A549 (cell line): ENCODE measurements around the gene TSHZ2. TPM values are rescaled to one million over a fixed set of nuclear protein-coding genes. Genes with fewer than 3 reads are reported as not detected.

ENCODE experiments used
- ATAC-seq, 2 experiments: fragments of 200-7000 bp in 1 of 2; fragments of >200 bp in 1 of 2; cut with Nextera tagmentation in 1 of 2; cut with Tn5 transposase in 1 of 2; 3 replicates each; pipeline versions ENCODE4 v1.8.0 to v1.9.1; 2018 to 2020; ENCODE audit warnings: mild to moderate bottlenecking in 1 of 2, moderate library complexity in 1 of 2
- CTCF ChIA-PET: fragments of 300-600 bp; sonication (Branson Sonifier 250); formaldehyde crosslinking; extraction: SDS; loops from one replicate; lab custom pipeline; 2021; ENCODE audit warnings: antibody characterized with exemption, inconsistent platforms; lab: Yijun Ruan, JAX
- POLR2A ChIA-PET: fragments of 350-600 bp; formaldehyde crosslinking; extraction: SDS; loops from one replicate; lab custom pipeline; 2021; ENCODE audit warnings: antibody characterized with exemption, inconsistent platforms; lab: Yijun Ruan, JAX
- DNase-seq, 2 experiments: peaks; one replicate each; pipeline versions ENCODE4 v3.0.0 to v3.0.0-alpha.2; 2011 to 2016; ENCODE audit warnings: low read depth in 1 of 2, low spot score in 1 of 2
- FAIRE-seq: peaks from 2 replicates; lab custom pipeline; 2011; peaks lifted over from hg19 to GRCh38; lab: Jason Lieb, UNC
- H3K27ac ChIP-seq, 2 experiments: fragments of >200 bp; sonication (Bioruptor Twin); formaldehyde crosslinking; 3 replicates each; pipeline ENCODE4 v1.5.1; 2016 to 2017
- H3K4me1 ChIP-seq: fragments of >200 bp; sonication (Bioruptor Twin); formaldehyde crosslinking; 3 replicates; pipeline ENCODE4 v1.6.1; 2016
- H3K4me2 ChIP-seq: fragments of >200 bp; sonication (Bioruptor Twin); formaldehyde crosslinking; 3 replicates; pipeline ENCODE4 v1.6.1; 2016
- H3K4me3 ChIP-seq: fragments of >200 bp; sonication (Bioruptor Twin); formaldehyde crosslinking; 3 replicates; pipeline ENCODE4 v1.5.1; 2016
- H3K9me3 ChIP-seq: fragments of >200 bp; sonication (Bioruptor Twin); formaldehyde crosslinking; 3 replicates; pipeline ENCODE4 v1.6.1; 2016
- CBX8 ChIP-seq: fragments of 200-600 bp; sonication (generic); IDR thresholded peaks from 2 replicates; pipeline ENCODE4 v1.6.1; 2016
- CHD2 ChIP-seq: fragments of 150-350 bp; IDR thresholded peaks from 2 replicates; pipeline ENCODE4 v1.6.1; 2014; ENCODE audit warnings: low read length; ENCODE audit not compliant: partially characterized antibody
- CHD4 ChIP-seq: fragments of 200-600 bp; sonication (generic); IDR thresholded peaks from 2 replicates; pipeline ENCODE4 v1.6.1; 2016; ENCODE audit warnings: antibody characterized with exemption, mild to moderate bottlenecking, borderline replicate concordance
- HMGXB4 ChIP-seq: fragments of 250-450 bp; sonication (Bioruptor Pico); IDR thresholded peaks from 2 replicates; pipeline ENCODE4 v1.5.0; 2021; ENCODE audit warnings: mild to moderate bottlenecking, moderate library complexity, borderline replicate concordance
- HOXB5 ChIP-seq: fragments of 250-450 bp; sonication (Bioruptor Pico); IDR thresholded peaks from 2 replicates; pipeline ENCODE4 v1.5.0; 2020; ENCODE audit warnings: mild to moderate bottlenecking, moderate library complexity
- MAZ ChIP-seq: fragments of 150-350 bp; IDR thresholded peaks from 2 replicates; pipeline ENCODE4 v1.6.1; 2014; ENCODE audit warnings: antibody characterized with exemption, low read depth, low read length, borderline replicate concordance
- MYC ChIP-seq: IDR thresholded peaks from 2 replicates; pipeline ENCODE4 v1.6.1; 2012; ENCODE audit warnings: mild to moderate bottlenecking, inconsistent platforms, low read length, improper control_type of control experiment, borderline replicate concordance
- RAD21 ChIP-seq, 2 experiments: fragments of >200 bp in 1 of 2; sonication (Bioruptor Twin) in 1 of 2; formaldehyde crosslinking in 1 of 2; IDR thresholded peaks in 1 of 2; conservative IDR thresholded peaks in 1 of 2; 2 replicates in 1 of 2; 3 replicates in 1 of 2; pipeline ENCODE4 v1.6.1; 2012 to 2018; ENCODE audit warnings: inconsistent platforms in 1 of 2
- RCOR1 ChIP-seq: fragments of 150-350 bp; IDR thresholded peaks from 2 replicates; pipeline ENCODE4 v1.6.1; 2014; ENCODE audit warnings: antibody characterized with exemption, low read length, low read depth
- RFX5 ChIP-seq: fragments of 450-650 bp; IDR thresholded peaks from 2 replicates; pipeline ENCODE4 v1.7.1; 2014; ENCODE audit warnings: antibody characterized with exemption, mild to moderate bottlenecking, moderate library complexity
- SREBF2 ChIP-seq: fragments of 450-650 bp; IDR thresholded peaks from 2 replicates; pipeline ENCODE4 v1.6.1; 2014; ENCODE audit warnings: mild to moderate bottlenecking, moderate library complexity
- TFCP2L1 ChIP-seq: fragments of 250-450 bp; sonication (Bioruptor Pico); IDR thresholded peaks from 2 replicates; pipeline ENCODE4 v1.5.0; 2021; ENCODE audit warnings: mild to moderate bottlenecking
- ZFP36 ChIP-seq: fragments of 450-650 bp; IDR thresholded peaks from 2 replicates; pipeline ENCODE4 v1.6.1; 2014; ENCODE audit warnings: borderline replicate concordance; ENCODE audit not compliant: partially characterized antibody
- ZSCAN20 ChIP-seq: fragments of 250-450 bp; sonication (Bioruptor Pico); IDR thresholded peaks from 2 replicates; pipeline ENCODE4 v1.8.0; 2022; ENCODE audit warnings: mild to moderate bottlenecking, moderate library complexity
- WGBS: methylation state at CpG from one replicate; pipeline ENCODE4 v1.1.6; 2017; ENCODE audit errors: missing lambda C conversion rate; 5-methylcytosine and 5-hydroxymethylcytosine counted together
- polyA plus RNA-seq, 4 experiments: library from polyadenylated mRNA; depleted of rRNA in 3 of 4; stranded (reverse); fragments of >200 nt; fragmentation: RNase III in 1 of 4; extraction: RNeasy Plus Mini Kit Qiagen cat#74134 plus additional on column Dnase treatment in 1 of 4; gene quantifications; 2 replicates in 3 of 4; 3 replicates in 1 of 4; pipeline ENCODE4 v1.2.3, GENCODE V29; 2011 to 2017
- TF ChIP-seq, protein P1 (sequence below): fragments of >200 bp; sonication (Bioruptor Twin); formaldehyde crosslinking; IDR thresholded peaks from 2 replicates; pipeline ENCODE4 v1.6.1; 2016
- TF ChIP-seq, protein P2 (sequence below): fragments of >200 bp; sonication (Bioruptor Twin); formaldehyde crosslinking; IDR thresholded peaks from 3 replicates; pipeline ENCODE4 v1.6.1; 2016

The TSHZ2 gene
- polyA plus RNA-seq, 2 of the 4 experiments (the other 2 are of a cell fraction) = not detected

DNA sequence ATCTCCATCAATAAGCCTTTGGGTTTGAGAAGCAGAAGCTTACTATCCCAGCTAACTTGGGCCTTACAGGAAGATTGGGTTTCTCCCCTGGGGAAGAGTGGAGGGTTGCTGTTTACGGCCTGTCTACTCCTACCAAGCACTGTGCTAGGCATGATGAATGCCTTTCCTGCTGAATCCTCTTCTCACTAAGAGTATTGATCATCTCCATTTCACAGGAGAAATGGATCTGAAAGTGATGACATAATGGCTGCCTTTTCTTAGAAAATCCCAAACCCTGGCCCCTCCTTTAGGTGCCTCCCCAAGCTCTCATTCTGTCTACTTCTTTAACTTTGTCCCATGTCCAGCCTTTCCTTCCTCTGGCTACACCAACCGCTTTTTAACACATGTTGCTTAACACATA, 66.1 kb downstream of the TSHZ2 start:
- ATAC-seq (no peak), DNase-seq (no peak), FAIRE-seq (no peak)
- Histone ChIP-seq H3K4me1 (no peaks in the 10 kb centered on the region), H3K9me3 (no peaks in the 10 kb centered on the region), H3K27ac (no peak overlapping the region), H3K4me3 (no peak overlapping the region), H3K4me2 (no peak overlapping the region)
- TF ChIP-seq SREBF2 = no peak
- no peak for TF ChIP-seq TFCP2L1 (CRISPR knock-in tag)
- TF ChIP-seq RAD21 (conservative IDR thresholded peaks at IDR 0.05 in 1 of 2, IDR thresholded peaks at IDR 0.05 in 1 of 2) = no peak
- no peak for TF ChIP-seq ZSCAN20 (CRISPR knock-in tag)
- no peak for TF ChIP-seq MAZ
- no peak for TF ChIP-seq RCOR1
- no peak for TF ChIP-seq CHD2
- CTCF ChIA-PET = interaction anchor here (1.3 kb wide), 1 partner anchor 12 kb away, joined by 3 read pairs; no protein-coding TSS in a partner anchor
- WGBS = 40% methylated on average over 2 of the region's 2 CpGs
- POLR2A ChIA-PET = no interaction called here

DNA sequence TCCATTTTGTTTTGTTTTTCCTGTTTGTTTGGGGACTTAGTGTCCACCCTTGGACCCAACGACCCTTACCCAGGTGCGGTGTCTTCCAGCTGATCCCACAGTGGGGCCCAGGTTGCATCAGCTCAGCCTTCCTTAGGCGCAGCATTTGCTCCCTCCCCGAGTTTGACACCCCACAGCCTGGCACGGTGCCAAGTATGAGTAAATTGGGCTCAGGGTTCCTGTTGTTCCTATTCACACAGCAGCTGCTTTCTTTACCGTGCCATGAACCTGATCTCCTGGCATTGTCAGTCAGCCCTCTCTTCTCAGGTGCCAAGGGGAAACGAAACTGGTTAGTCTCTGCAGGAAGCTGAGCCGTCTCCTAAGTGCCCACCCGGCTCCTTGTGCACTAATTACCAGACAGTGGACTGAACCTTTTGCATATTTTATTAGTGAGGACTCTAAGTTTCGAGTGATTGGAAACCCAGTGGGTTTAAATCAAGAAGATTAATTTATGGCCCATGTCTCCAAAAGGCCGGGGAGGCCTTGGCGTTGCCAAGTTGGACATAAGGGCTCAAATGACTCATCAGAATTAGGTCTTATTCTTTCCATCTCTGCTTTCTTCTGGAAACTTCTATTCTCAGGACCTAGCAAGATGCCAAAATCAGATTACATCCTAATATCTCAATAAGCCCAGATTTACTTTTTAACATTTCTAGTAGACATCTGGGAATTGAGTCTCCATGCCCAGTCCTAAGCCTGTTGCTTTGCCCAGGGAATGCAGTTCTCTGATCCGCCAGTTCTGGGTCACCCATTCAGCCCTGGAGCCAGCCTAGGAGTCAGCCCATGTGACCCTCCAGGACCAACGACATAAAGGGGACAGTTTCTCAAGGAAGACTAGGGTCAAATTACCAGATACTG, 68.8 kb downstream of the TSHZ2 start:
- no peak for DNase-seq
- no peak for TF ChIP-seq HMGXB4 (CRISPR knock-in tag)
- no peak for TF ChIP-seq CHD4
- no peak for TF ChIP-seq CBX8
- TF ChIP-seq, protein P1, sequence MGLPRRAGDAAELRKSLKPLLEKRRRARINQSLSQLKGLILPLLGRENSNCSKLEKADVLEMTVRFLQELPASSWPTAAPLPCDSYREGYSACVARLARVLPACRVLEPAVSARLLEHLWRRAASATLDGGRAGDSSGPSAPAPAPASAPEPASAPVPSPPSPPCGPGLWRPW = no peak
- no peak for TF ChIP-seq SREBF2
- 48% methylated on average over 14 of the region's 14 CpGs for WGBS
- FAIRE-seq = no peak
- no peak for ATAC-seq
- Histone ChIP-seq H3K4me1 (no peaks in the 10 kb centered on the region), H3K4me3 (no peak overlapping the region), H3K4me2 (no peak overlapping the region), H3K9me3 (no peaks in the 10 kb centered on the region), H3K27ac (no peak overlapping the region)
- ChIA-PET POLR2A (no interaction called here), CTCF (no interaction called here)

- no peak overlapping the region for H3K4me2 ChIP-seq
- WGBS = 33% methylated on average over 3 of the region's 3 CpGs
- ChIA-PET POLR2A (no interaction called here), CTCF (no interaction called here)
- TF ChIP-seq, protein P2, sequence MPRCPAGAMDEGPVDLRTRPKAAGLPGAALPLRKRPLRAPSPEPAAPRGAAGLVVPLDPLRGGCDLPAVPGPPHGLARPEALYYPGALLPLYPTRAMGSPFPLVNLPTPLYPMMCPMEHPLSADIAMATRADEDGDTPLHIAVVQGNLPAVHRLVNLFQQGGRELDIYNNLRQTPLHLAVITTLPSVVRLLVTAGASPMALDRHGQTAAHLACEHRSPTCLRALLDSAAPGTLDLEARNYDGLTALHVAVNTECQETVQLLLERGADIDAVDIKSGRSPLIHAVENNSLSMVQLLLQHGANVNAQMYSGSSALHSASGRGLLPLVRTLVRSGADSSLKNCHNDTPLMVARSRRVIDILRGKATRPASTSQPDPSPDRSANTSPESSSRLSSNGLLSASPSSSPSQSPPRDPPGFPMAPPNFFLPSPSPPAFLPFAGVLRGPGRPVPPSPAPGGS = no peak
- TF ChIP-seq SREBF2 (no peak), ZFP36 (no peak), MYC (no peak), RFX5 (no peak), HOXB5 (CRISPR knock-in tag) (no peak)
- TF ChIP-seq, protein P1 = no peak
- H3K4me3 ChIP-seq = no peak overlapping the region
- no peak overlapping the region for H3K27ac ChIP-seq
- FAIRE-seq (no peak), ATAC-seq (no peak), DNase-seq (no peak)
- H3K4me1 ChIP-seq = no peaks in the 10 kb centered on the region
- no peaks in the 10 kb centered on the region for H3K9me3 ChIP-seq
These were observed 70.4 kb downstream of the TSHZ2 start for GRCh38 chr20:53042521-53042920.
